Left colon (tissue), 2 donors: ENCODE results near the gene NWD2. TPM values are rescaled to one million over a fixed set of nuclear protein-coding genes. Genes with fewer than 3 reads are reported as not detected.
A peak's percentile ranks its signal among the peaks of the same experiment; 100 is the strongest.
"Not testable (repeated sequence)": the region's sequence is repeated elsewhere in the genome, so short reads cannot be mapped to it uniquely, and the experiment has no call there.

Source experiments
- ATAC-seq: fragments of 200-7000 bp; cut with Tn5 transposase; one replicate; pipeline ENCODE4 v1.9.1; 2020; ENCODE audit warnings: mild to moderate bottlenecking, moderate library complexity
- DNase-seq, 2 donors: peaks; one replicate each; pipeline ENCODE4 v3.0.0-alpha.2; 2020
- intact Hi-C, 2 donors: fragments of 100-400 bp; cut with DNase I in 1 of 2; cut with micrococcal nuclease in 1 of 2; formaldehyde crosslinking; loops; one replicate each; pipeline versions ENCODE4 v1.11.2 to v1.14.0; 2022; cut with DNase I, micrococcal nuclease
- long read RNA-seq: library from polyadenylated mRNA; unstranded; transcript quantifications from one replicate; pipeline ENCODE4 v2.0.0, GENCODE V29; 2021
- total RNA-seq, 2 donors: library from RNA; stranded (reverse); fragmentation: NEBNext Ultra II Directional; extraction: Animal tissue kit (Norgen Biotek cat#: 25700); gene quantifications; one replicate each; pipeline ENCODE4 v1.2.1, GENCODE V29; 2021
- donor health status: DM: no; HTN: no; CAD: no.
- donor health status: DM: yes; HTN: yes; CAD: no.

The NWD2 gene, protein sequence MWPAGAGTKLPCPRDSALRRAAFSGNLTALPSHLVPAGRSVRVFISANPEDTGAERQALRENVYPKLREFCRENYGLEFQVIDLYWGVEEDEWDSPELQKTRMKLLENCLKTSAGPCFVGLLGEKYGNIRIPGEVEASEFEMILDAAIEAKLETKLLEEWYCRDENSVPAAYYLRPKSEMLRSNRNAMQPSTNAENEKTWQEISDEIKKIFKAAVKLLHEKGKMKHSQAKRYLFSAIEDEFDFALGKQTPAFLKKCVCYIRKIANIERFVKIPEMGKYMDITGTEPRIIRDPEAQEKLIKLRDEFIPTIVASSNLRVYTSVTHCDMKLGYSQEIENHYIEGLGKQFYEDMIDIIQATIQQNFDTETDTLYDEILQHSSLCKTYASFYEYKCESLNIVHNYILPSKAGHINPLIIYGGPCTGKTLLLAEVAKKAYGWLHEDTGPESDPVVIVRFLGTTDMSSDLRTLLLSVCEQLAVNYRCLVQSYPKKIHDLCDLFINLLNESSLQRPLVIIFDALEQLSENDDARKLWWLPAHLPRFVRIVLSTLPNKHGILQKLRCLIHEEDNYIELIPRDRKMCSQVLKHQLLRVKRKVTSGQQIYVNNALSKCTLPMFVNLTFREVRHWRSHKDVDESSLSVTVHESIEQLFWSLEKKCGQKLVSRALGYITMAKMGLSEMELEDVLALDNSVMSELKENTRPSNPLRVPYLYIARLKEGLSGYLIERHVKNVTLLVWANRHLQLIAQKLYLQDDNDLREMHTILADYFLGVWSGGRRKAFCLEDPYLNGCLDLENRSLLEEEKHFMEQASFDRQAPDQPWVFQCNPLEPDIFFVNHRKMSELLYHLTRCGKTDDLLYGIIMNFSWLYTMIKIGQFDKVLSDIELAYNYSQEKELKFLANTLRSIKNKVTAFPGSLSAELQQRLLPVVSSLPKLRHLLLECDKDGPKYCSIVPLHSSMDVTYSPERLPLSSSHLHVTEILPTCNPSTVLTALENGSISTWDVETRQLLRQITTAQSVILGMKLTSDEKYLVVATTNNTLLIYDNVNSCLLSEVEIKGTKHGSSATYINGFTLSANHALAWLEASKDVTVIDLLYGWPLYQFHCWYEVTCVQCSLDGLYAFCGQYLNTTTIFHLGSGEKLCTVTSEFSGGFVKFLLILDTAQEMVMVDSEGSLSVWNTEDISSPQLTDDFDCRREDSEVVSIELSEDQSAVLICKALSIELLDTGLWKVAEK (N-terminal part only)
- total RNA-seq: 1 to 10 TPM in 1 of 2 donors, under 1 TPM in 1; 0.34 to 1.2 TPM
- long read RNA-seq: 0 reads

DNA sequence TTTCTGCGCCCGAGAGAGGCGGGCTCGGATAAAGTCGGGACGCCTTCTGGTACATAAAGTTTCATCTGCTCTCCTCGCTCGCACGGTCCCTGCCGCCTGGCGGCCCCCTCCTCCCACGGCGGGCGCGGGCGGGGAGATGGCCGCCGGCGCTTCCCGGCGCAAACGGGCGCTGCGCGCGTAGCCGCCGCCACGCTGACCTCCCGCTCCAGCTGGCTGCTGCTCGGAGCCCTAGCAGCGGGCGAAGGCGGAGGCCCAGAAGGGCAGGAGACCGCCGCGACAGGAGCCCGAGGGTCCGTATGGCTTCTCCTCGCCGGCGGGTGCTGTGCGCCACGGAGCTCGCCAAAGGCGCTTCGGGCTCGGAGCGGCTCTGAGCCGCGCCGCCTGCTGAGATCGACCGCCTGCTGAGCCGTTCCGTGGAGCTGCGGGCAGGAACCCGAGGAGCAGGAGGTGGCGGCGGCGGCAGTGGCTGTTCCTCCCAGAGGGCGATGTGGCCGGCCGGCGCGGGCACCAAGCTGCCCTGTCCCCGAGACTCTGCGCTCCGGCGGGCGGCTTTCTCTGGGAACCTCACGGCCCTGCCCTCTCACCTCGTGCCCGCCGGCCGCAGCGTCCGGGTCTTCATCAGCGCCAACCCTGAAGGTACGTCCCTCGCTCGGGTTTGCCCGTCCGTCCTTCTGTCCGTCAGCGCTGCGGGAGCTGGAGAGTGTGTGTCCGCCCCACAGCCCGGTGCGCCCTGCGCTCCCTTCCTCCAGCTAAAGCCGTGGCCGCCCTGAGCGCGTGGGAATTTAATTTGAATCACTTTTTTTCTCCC, at the start of gene NWD2:
Gene NWD2 (plus strand): TSS at position 161 of the 808 bp plus-strand sequence. CDS start 325 bp downstream, at position 486.
- intact Hi-C loops: no loop called here
- ATAC-seq (peak; percentile 79), DNase-seq (peak in 1 of 2 donors; percentile 35)

DNA sequence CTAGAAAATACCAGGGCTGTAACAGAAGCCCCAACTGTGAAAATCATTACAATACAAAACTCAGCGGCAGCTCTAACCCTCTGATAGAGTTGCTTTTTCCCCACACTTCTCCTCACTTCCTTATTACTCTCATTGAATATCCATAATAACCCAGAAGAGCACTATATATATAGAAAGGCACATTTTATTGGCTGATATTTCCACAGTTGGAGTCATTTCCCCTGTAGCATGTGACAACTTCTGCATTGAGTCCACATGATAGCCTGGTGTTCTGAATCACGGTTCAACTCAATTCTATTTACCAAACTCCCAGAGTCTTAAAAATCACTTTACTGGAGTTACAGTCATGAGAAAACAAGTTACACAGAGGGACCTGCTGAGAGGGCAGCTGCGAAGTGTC, 46.6 kb upstream of the NWD2 start:
- intact Hi-C loops: no loop called here
- peak; percentile 7 to 24 for DNase-seq
- ATAC-seq: peak; percentile 97

DNA sequence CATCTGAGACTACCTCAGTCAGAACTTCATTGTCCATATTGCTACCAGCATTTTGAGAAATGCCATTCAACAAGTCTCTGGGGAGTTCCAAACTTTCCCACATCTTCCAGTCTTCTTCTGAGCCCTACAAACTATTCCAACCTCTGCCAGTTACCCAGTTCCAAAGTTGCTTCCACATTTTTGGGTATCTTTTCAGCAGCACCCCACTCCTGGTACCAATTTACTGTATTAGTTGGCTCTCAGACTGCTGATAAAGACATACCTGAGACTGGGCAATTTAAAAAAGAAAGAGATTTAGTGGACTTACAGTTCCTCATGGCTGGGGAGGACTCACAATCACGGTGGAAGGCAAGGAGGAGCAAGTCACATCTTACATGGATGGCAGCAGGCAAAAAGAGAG, 39.8 kb upstream of the NWD2 start:
- ATAC-seq: not testable (repeated sequence)

DNA sequence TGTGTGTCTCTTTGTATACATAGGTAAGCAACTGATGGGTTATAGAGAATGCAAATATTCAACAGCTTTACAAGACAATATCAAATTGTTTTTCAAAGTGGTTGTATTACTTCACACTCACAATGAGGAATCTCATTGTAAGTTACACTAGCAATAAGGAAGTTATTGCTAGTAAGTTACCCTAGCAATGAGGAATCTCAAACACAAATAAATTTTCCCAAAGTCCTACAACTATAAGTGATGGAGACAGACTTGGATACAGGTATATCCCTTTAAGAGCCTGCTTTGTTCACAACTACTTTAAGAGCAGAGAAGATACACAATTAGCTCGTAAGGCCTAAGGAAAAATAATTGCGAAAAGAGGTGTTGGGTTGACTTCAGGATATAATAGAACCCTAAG, 28.3 kb upstream of the NWD2 start:
- DNase-seq (no peak), ATAC-seq (peak; percentile 54)
- intact Hi-C loops: no loop called here

More for the DNA sequence above, 39.8 kb upstream of the NWD2 start:
- intact Hi-C loops, DNase-seq: not testable (repeated sequence)

DNA sequence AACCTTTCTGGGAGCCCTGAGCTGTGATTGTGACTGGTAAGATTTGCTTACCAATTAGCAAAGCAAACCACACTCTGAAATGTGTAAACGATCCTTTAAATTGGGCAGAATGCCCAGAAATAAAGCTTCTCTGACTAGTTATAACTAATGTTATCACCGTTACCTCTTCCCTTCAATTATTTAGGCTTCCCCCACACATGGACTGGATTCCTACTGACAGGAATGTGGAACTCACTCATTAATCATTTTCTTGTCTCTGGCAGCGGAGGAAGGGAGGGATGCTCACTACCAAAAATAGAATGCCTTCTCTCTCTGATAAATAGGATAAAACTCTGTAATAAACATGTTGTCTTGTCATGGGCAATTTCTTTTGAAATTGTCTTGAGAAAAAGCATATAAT, 25.3 kb upstream of the NWD2 start:
- ATAC-seq: no peak
- intact Hi-C loops: no loop called here
- DNase-seq: no peak

DNA sequence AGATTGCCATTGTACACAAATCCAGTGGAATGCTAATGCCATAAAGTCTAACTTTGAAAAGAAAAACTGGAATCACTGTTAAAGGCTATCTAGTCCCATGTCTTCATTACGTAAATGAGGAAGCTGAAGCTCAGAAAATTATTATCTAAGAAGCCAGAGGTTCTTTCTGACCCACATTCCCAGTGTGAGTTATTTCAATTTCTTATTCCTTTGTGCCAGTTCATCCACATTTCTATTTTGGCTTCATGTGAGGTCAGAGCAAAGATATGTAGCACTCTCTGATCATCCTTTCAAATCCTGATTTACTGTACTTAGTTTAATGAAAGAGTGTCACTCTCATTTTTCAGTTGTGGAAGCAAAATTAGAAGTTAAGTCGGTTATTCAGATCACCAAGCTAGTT, 24.6 kb upstream of the NWD2 start:
- DNase-seq (no peak), ATAC-seq (no peak)
- intact Hi-C loops: no loop called here

DNA sequence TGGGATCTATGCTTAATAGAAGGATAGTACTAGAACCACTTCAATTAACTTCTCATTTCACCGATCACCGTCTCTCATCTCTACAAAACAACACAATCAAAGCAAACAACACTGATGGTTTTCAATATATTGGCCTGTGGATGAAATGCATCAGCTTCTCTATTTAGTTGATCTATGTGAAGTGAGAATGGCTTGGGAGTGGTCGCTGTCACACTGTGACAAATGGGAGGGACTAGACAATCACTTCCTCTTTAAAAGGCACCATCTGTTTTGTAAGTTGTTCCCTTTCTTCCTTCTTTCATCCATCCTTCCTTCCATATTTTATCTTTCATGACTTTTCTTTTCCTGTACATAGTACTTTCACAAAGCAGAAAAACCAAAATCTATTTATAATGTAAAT, 23.9 kb upstream of the NWD2 start:
- DNase-seq: no peak
- no peak for ATAC-seq
- intact Hi-C loops: no loop called here

DNA sequence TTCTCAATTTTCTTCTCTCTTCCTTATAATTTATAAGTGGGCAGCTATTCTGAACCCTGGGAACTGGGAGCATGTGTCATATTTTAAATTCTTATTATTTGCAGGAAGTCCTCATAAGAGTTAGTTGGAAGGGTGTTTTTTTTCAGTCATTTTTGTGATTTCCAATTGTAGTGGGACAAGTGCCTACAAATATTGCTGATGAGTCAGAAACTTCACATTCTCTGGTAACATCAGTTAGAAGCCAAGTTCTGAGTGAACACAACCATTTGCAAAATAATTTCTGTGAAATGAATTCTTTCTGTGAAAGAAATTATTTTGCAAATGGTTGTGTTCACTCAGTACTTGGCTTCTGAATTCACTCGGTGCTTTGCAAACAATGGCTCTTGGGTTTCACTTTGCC, 20.8 kb upstream of the NWD2 start:
- ATAC-seq: no peak
- no peak for DNase-seq
- intact Hi-C loops: no loop called here

DNA sequence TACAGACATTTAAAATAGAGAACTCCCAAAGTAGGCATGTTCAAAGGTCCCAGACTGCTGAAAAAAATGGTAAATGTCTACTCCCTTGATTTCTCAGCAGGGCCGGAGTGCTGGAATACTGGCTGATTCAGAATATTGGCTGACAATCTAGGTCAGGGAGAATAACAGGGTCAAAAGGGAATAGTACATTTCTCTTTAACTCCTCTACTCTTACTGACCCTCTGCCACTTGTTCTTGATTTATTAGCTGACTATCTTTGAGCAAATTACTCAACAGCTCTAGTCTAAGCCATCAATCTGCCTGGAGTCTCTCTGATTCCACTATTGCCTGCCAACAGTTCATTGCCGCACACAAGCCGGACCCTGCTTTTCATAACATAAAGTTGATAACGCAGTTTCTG, 19.7 kb upstream of the NWD2 start:
- intact Hi-C loops: no loop called here
- DNase-seq (no peak), ATAC-seq (no peak)

DNA sequence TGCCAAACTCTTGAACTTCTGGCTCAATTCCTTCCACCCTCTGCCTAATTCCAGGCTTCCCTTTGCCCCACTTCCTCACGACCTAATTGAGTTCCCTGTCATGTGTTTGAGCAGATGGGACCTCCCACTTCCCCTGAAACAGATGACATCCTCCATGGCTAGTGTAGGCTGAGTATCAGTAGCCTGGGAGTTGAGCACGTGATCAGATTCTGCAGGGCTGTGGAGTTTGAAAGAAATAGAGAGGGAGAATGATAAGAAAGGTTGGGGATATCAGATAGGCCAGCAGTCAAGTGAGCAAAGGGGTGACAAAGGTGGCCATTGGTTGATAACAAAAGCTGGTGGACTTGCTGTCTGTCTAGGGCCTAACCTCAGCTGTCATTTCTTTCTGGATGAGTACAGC, 18.8 kb upstream of the NWD2 start:
- no peak for ATAC-seq
- DNase-seq: no peak
- intact Hi-C loops: no loop called here

DNA sequence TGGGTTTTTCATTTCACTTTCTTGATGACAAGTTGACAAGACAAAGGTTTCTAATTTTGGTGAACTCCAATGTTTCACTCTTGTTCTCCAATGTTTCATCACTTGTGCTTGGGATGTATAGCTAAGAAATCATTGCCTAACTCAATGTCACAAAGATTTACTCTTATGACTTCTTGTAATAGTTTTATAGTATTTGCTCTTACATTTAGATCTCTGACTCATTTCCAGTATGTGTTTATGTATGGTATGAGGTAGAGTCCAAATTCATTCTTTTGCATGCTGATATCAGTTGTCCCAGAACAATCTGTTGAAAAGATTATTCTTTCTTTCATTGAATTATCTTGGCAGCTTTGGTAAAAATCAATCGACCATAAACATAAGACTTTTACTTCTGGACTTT, 12.2 kb upstream of the NWD2 start:
- intact Hi-C loops: no loop called here
- DNase-seq (no peak), ATAC-seq (peak; percentile 97)

DNA sequence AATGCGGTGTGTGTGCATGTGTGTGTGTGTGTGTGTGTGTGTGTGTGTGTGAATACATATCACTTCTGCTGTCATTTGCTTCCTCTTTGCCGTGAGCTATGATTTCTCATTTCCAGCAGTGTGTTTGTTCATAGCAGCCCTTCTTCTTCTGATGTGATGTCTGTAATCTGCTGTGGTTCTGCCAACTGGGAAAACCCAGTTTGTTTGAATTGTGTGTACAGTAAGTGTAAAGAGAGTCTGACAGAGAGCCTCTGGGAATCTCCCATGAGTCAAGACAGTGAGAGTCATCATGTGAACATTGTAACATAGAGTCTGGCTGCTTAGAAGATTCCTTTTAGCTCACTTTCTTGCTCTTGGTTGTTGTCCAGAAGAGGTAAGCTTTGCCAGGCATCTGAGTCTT, 8.4 kb upstream of the NWD2 start:
- intact Hi-C loops: no loop called here
- DNase-seq: no peak
- no peak for ATAC-seq

DNA sequence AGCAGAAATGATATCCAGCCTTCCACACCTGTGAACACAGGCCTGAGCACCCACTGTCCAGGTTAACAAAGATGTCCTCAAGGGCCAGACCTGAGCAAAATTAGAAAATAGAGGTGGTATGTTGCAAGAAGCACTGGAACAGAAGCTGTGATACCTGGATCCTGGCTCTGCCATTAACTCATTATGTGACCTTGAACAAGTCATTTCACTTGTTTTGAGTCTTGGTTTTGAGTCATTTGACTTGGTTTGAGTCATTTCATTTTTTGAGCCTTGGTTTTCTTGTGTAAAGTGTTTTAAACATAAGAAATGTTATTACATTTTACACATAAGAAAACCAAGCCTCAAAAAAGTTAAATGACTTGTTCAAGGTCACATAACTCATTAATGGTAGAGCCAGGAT, 2.9 kb upstream of the NWD2 start:
- intact Hi-C loops: no loop called here
- ATAC-seq (no peak), DNase-seq (no peak)

DNA sequence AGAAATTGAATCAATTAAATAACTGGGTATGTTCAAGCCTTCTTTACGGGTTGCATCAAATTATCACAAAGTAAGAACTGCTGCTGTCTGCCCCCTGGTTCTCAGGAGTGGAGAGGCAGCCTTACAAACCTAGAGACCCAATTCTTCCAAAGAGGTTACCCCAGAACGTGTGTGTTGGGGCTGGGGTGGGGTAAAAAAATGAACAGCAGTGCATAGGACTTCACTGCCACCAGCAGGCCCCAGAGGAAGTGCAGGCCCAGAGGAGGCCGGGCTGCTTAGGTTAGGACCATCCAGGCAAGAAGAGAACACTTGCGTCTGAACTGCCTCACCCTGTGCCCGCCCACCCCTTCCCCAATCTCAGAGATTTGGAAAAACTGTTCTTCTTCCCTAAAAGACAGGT, 1.5 kb upstream of the NWD2 start:
- intact Hi-C loops: no loop called here
- ATAC-seq (peak; percentile 67), DNase-seq (peak in 1 of 2 donors; percentile 9)

DNA sequence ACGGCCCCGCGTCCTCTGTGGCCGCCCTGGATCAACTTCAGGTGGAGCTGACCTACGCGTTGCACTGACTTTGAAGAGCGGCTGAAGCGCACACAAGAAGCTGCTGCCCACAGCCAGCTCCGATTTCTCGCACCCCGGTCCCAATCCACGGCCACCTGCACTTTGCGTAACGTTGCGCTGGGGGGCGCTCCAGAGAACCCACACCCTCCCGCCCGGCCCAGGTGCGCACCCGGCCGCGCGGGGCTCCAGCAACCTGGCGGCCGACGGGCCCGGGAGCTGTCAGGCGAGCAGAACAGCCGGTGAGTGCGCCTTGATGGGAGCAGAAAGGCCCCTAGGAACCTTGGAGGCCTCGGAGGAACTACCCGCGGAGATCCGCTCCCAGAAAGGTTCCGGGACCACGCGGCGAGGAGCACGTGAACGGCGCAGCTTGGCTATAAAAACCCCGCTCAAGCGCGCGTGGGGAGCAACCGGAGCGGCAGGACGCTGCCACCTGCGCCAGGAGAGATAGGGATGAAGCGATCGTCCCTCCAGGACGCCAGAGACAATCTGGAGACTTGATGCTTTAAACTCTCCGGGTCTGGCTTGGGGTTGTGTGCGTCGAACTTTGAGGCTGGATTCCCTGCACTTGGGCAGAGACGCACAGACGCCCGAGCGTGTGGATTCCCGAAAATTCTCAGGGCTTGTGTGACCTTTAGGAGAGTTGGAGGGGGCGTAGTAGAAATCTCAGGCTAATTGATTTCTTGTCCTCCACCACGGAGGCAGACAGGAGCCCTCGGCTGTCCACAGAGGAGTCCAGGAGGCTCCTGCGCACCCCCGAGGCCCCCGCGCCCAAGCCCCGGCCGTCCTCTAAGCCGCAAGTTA, 591 bp upstream of the NWD2 start:
- DNase-seq (peak in 1 of 2 donors; percentile 23), ATAC-seq (peak; percentile 58)
- intact Hi-C loops: no loop called here

DNA sequence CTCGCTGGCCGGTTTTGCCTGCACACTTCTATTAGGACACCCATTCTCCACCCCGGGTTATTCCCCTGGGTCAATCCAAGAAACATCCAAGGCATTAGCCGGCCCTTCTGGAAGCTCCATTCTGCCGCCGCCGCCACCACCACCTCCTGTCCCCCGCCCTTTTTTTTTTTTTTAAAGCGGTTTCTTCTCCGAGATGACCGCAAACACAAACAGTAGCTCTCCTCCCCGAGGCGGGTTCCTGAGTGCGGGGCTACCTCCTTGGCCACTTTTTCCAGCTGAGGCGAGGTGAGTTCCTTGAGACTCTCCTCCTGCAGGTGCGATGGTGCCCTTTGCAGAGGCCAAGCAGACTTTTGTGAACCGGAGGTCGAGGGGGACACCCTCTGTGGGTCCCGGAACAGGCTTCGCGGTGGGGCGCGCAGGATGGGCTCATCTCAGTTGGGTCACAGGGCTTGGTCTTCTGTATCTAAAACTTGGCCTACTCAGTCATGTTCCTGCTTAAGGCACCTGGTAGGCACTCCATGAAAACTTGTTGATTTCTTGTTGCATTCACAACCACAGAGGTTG, 930 bp downstream of the NWD2 start:
- no peak for ATAC-seq
- DNase-seq: no peak
- intact Hi-C loops: no loop called here

DNA sequence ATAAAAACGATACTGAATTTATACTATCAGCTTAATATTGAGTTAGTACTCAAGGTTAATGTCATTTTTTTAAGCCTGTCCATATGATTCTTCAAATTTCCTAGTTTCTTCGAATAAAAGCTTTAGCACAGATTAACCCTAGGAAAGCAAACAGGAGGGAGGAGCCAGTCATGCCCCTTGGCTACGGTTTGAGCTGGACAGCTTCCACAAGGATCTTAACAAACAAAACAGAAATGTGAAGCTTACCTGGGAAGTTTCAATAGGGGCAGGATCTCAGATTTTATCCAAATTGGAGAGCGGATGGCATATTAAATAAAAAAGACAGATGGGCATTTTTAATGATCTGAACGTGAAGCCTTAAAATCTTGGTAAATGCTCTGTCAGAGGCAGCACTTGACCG, 2.3 kb downstream of the NWD2 start:
- ATAC-seq (no peak), DNase-seq (no peak)
- intact Hi-C loops: no loop called here
